ENCODE results near the gene ESYT1. TPM values are rescaled to one million over a fixed set of nuclear protein-coding genes. Genes with fewer than 3 reads are reported as not detected.

Gene ESYT1
- total and polyA plus RNA-seq, 9 of the 15 experiments (the other 6 are each of a cell fraction or from before 2014, with no cell fraction given) = 132 to 420 (median 164) TPM

GRCh38 chr12:56078427-56078826 lies 49.6 kb upstream of the ESYT1 start:
- Histone ChIP-seq H3K27ac (ENCODE audit: extremely low read depth, low read depth, low read length) (no peak overlapping the region), H3K4me3 (no peak overlapping the region), H2AFZ (ENCODE audit: low read depth, low read length) (no peak overlapping the region; the same call in 1 of the 2 replicates), H3K9me1 (ENCODE audit: control insufficient read depth, insufficient read depth, low read length) (no peaks in the 10 kb centered on the region), H3K4me1 (replicated peaks in 1 of 2; ENCODE audit: control insufficient read depth in 2 of 2, insufficient read depth in 2 of 2, low read length in 2 of 2) (peaks cover 30 to 40% of the 10 kb centered on the region in 2 experiments), H3K9me3 (replicated peaks; ENCODE audit: control insufficient read depth, insufficient read depth, low read depth, low read length) (no peaks in the 10 kb centered on the region), H3K36me3 (ENCODE audit: control insufficient read depth, insufficient read depth, low read length) (no peaks in the 10 kb centered on the region), H3K9ac (ENCODE audit: insufficient read depth in 1 of 2, low read depth in 2 of 2, low read length in 2 of 2) (no peak overlapping the region), H3K4me2 (ENCODE audit: insufficient read depth, low read length) (no peak overlapping the region), H3K79me2 (ENCODE audit: control insufficient read depth, insufficient read depth, low read length) (no peaks in the 10 kb centered on the region), H4K20me1 (replicated peaks; ENCODE audit: control insufficient read depth, insufficient read depth, low read length) (no peaks in the 10 kb centered on the region), H3K27me3 (ENCODE audit: control insufficient read depth in 2 of 2, insufficient read depth in 2 of 2, low read length in 2 of 2) (no peaks in the 10 kb centered on the region)
- in situ Hi-C loops (cut with MboI) = no loop called here
- no TSS peak for BruUV-seq (replicated peaks)
- TF ChIP-seq ZBTB34 (CRISPR knock-in tag; IDR thresholded peaks at IDR 0.05) = no peak
- no peak for TF ChIP-seq E2F3 (CRISPR knock-in tag; IDR thresholded peaks at IDR 0.05)
- TF ChIP-seq ESRRA (IDR thresholded peaks at IDR 0.05; ENCODE audit: borderline replicate concordance, low read depth) = peak; percentile 93
- CTCF ChIA-PET (ENCODE audit: low intra/inter-chr PET ratio) = no interaction called here
- WGBS (ENCODE audit: insufficient coverage, low coverage, missing lambda C conversion rate) = 100% methylated on average over 1 of the region's 1 CpG
- no peak for ATAC-seq
- intact Hi-C loops (cut with micrococcal nuclease) = no loop called here
- DNase-seq (ENCODE audit: extremely low read depth in 1 of 4, low spot score in 3 of 4) = peak in 1 of 4 experiments; percentile 4
- FAIRE-seq = no peak
- POLR2A ChIA-PET = no interaction called here

Measured in K562 (cell line).